ENCODE results near the gene OTOA.

GRCh38 chr16:21659124-21659523 lies 4.6 kb upstream of the OTOA start:
- TF ChIP-seq CTCF (conservative IDR thresholded peaks at IDR 0.05; ENCODE audit: low read length) = no peak
- TF ChIP-seq EZH2phosphoT487 (IDR thresholded peaks at IDR 0.05; ENCODE audit: borderline replicate concordance, low read depth, low read length) = no peak

Data from OCI-LY7 (cell line).